ENCODE data around the gene GABRD. TPM values are rescaled to one million over a fixed set of nuclear protein-coding genes. Genes with fewer than 3 reads are reported as not detected.

Gene GABRD
- total RNA-seq, 6 experiments from 2014 or later: not detected

DNA sequence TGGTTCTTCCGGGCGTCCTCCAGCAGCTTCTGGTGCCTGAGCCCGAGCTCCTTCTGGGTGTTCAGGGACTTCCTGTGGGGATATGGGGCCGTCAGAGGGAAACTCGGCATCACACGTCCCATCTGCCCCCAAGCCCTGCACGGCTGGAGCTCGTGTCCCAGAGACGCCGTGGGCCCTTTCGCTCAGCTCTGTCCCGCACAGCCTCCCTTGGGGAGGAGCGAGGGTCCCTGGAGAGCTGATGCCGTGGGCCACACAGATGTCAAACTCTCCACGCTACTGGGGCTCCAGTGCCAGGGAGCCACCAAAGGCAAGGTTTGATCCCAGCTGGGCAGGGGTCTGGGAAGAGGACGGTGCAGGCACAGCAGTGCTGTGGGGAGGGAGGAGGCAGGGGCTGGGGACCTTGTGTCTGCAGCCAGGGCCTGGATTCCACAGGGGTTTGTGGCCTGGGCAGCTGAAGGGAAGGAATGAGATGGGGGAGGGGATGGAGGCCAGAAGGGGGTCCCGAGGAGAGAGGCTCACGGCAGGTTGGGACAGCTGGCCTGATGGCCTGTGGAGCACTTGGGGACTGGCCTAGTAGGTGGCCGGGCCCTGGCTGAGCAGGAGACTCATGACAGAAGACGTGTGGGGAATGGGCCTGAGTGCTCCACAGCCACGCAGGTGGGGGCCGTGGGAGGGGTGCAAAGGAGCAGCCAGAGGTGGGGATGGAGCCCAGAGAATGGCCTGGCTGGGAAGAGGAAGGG, 46.0 kb upstream of the GABRD start:
- no peak overlapping the region for H3K4me3 Mint-ChIP-seq
- H3K36me3 Mint-ChIP-seq (ENCODE audit: low read depth): peaks cover 5% of the 10 kb centered on the region
- peaks cover 8% of the 10 kb centered on the region; the same call in 1 of the 2 replicates for H3K4me1 Mint-ChIP-seq (ENCODE audit: low read depth)
- TF ChIP-seq, protein P1, sequence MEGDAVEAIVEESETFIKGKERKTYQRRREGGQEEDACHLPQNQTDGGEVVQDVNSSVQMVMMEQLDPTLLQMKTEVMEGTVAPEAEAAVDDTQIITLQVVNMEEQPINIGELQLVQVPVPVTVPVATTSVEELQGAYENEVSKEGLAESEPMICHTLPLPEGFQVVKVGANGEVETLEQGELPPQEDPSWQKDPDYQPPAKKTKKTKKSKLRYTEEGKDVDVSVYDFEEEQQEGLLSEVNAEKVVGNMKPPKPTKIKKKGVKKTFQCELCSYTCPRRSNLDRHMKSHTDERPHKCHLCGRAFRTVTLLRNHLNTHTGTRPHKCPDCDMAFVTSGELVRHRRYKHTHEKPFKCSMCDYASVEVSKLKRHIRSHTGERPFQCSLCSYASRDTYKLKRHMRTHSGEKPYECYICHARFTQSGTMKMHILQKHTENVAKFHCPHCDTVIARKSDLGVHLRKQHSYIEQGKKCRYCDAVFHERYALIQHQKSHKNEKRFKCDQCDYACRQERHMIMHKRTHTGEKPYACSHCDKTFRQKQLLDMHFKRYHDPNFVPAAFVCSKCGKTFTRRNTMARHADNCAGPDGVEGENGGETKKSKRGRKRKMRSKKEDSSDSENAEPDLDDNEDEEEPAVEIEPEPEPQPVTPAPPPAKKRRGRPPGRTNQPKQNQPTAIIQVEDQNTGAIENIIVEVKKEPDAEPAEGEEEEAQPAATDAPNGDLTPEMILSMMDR (IDR thresholded peaks at IDR 0.05): no peak
- DNase-seq: no peak
- peaks cover 16% of the 10 kb centered on the region for H3K27me3 Mint-ChIP-seq (ENCODE audit: insufficient read depth)
- no peak overlapping the region for H3K27ac Mint-ChIP-seq
- peaks cover 27% of the 10 kb centered on the region for H3K9me3 Mint-ChIP-seq

DNA sequence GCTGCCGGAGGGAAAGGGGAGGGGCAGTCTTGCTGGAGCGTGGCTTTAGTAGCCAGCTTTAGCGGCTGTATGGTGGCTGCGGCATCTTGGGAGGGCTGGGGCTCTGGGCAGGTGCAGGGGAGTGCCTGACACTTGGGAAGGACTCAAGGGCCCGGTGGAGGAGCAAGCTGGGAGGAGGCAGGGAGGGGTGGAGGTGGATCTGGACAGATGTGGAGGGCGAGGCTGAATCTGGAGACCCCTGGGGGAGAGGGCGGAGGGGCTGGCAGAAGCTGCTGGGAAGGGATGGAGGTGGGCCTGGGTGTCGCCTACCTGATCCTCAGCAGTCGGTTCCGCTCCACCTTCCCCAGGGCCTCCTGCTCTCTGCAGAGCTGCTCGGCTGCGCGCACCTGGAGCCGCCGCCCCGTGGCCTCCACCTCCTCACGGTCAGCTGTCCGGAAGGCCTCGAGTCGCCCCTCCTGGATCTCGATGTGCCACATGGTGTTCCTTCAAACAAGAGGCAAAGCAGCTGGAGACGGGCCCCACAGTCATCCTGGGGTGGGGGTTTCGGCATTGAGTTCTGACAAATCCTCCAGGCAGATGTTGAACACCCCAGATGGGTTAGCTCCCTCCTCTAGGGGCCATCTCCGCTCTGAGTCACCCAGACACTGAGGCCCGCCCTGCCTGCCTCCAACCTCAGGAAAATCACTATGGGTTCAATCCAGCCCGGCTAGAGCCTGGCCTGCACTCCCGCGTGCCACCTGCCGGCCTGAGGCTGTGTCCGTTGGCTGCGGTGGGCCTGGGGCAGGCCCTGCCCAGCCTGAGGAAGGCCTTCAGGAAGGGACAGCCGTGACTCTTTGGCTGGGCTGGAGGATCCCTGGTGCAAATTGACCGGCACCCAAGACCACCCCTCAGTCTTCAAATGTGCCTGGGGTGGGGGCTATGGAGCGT, 45.2 kb upstream of the GABRD start:
- DNase-seq: no peak
- TF ChIP-seq, protein P1 (IDR thresholded peaks at IDR 0.05): no peak
- H3K9me3 Mint-ChIP-seq: peaks cover 35% of the 10 kb centered on the region
- peaks cover 19% of the 10 kb centered on the region for H3K27me3 Mint-ChIP-seq (ENCODE audit: insufficient read depth)
- no peak overlapping the region for H3K27ac Mint-ChIP-seq
- peaks cover 9% of the 10 kb centered on the region for H3K36me3 Mint-ChIP-seq (ENCODE audit: low read depth)
- no peak overlapping the region for H3K4me3 Mint-ChIP-seq
- H3K4me1 Mint-ChIP-seq (ENCODE audit: low read depth): peaks cover 8% of the 10 kb centered on the region; the same call in 1 of the 2 replicates

DNA sequence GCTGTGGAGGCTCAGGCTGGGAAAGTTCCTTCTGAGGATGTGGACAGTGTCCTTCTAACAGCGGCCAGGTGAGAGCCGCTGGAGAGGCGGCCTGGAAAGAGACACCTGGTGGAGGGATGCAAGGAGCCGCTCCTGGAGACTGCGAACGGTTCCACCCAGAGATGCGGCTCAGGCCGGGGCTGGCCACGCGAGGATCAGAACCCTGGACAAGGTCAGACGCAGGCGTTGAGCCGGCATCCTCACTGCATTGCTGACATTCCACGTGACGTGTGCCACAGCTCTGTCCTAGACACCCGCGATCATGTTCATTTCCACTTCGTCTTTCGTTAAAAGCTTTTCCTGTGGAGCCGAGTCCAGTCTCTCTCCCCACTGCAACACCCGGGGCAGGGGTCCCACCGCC, 44.3 kb upstream of the GABRD start:
- H3K27me3 Mint-ChIP-seq (ENCODE audit: insufficient read depth): peaks cover 19% of the 10 kb centered on the region
- H3K27ac Mint-ChIP-seq: no peak overlapping the region
- H3K36me3 Mint-ChIP-seq (ENCODE audit: low read depth): peaks cover 9% of the 10 kb centered on the region
- no peak for DNase-seq
- H3K9me3 Mint-ChIP-seq: peaks cover 41% of the 10 kb centered on the region
- TF ChIP-seq, protein P1 (IDR thresholded peaks at IDR 0.05): no peak
- H3K4me3 Mint-ChIP-seq: no peak overlapping the region
- H3K4me1 Mint-ChIP-seq (ENCODE audit: low read depth): peaks cover 8% of the 10 kb centered on the region; the same call in 1 of the 2 replicates

DNA sequence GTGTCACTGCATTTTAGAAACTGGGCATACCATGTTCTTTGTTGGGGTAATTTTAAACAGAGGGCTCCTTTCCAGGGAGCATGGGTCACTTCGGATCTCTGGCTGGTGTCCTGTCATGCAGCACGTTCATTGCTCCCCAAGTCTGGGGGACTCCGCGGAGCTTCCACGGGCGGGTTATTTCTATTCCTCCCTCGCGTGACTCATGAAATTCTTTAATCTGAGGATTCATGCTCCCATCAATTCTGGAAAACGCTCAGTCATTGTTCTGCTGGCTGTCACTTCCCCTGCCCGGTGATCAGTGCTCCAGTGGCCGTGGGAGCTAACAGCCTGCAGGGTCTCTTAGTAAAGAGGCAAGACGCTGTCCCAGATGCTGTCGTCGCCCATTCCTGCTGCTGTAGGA, 43.6 kb upstream of the GABRD start:
- H3K9me3 Mint-ChIP-seq: peaks cover 41% of the 10 kb centered on the region
- no peak overlapping the region for H3K4me3 Mint-ChIP-seq
- TF ChIP-seq, protein P1 (IDR thresholded peaks at IDR 0.05): no peak

DNA sequence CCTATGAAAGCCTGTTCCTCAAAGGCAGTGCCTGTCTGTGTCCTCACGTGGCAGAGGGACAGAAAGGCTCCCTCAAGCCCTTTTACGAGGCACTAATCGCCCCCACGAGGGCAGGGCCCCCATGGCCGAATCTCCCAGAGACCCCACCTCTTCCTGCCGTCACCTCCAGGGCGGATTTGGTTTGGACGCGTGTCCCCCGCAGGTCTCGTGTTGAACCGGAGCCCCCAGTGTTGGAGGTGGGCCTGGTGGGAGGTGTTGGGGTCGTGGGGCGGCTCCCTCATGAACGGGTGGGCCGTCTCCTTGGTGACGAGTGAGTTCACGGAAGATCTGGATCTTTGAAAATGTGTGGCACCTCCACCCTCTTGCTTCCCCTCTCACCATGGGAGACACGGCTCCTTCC, 43.1 kb upstream of the GABRD start:
- no peak for DNase-seq
- peaks cover 5% of the 10 kb centered on the region for H3K36me3 Mint-ChIP-seq (ENCODE audit: low read depth)
- TF ChIP-seq, protein P1 (IDR thresholded peaks at IDR 0.05): no peak
- H3K27ac Mint-ChIP-seq: no peak overlapping the region
- no peak overlapping the region for H3K4me3 Mint-ChIP-seq
- peaks cover 19% of the 10 kb centered on the region for H3K27me3 Mint-ChIP-seq (ENCODE audit: insufficient read depth)
- H3K9me3 Mint-ChIP-seq: peaks cover 37% of the 10 kb centered on the region
- H3K4me1 Mint-ChIP-seq (ENCODE audit: low read depth): peaks cover 8% of the 10 kb centered on the region; the same call in 1 of the 2 replicates

More for the DNA sequence above, 43.6 kb upstream of the GABRD start:
- H3K4me1 Mint-ChIP-seq (ENCODE audit: low read depth): peaks cover 8% of the 10 kb centered on the region; the same call in 1 of the 2 replicates
- H3K27ac Mint-ChIP-seq: no peak overlapping the region
- H3K36me3 Mint-ChIP-seq (ENCODE audit: low read depth): peaks cover 9% of the 10 kb centered on the region
- H3K27me3 Mint-ChIP-seq (ENCODE audit: insufficient read depth): peaks cover 19% of the 10 kb centered on the region
- no peak for DNase-seq
